Measurements from ENCODE around the gene RAPGEF3.

The RAPGEF3 gene

DNA sequence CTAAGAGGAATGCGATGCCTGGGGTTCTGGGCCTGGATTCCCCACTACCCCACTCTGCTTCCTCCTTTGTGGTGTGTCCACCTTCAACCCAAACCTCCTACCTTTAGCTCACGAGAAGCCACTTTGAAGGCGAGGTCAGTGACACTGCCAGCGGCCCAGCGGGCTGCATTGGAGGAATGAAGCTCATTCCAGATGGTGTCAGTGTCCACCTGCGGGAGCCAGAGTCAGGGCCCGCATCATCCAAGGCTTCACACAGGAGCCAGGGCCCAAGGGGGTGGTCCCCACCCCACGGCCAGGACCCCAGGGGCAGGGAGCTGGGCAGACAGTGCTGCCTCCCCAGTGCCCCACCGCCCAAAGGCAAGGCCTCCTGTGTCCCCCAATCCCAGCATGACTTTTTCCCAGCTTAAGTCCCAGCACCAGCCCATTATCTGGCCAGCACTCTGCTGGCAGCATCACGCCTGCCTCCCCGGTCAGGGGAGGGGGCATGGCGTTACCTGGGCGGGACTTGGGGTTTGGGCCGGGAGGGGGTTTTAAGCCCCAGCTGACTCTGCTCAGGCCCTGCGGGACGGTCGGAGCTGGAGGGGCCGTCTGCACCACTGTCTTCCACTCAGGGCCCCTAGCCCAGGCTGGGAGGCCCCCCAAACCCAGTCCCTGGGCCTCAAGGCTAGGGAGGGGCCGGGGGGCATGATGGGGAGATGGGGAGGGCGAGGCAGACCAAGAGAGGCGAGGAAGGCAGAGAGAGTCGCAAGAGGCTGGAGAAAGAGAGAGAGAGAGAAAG, 31.2 kb upstream of the RAPGEF3 start:
- no peak for DNase-seq

DNA sequence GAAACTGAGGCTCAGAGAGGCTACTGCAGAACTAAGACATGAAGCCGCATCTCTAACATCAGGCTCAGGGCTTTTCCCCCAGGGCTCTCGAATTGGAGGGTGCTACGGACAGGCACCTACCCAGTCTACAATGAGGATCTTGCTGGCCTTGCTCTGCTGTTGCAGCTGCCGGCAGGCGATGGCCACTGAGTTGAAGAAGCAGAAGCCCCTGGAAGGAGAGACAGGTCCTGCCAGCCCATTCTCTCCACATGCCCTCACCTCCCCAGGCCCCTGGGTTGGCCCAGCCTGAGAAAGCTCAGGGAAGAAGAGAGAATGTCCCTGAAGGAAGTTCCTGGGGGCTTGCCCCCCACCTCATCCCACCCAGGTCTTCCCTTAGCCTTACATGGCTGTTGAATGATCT, 30.5 kb upstream of the RAPGEF3 start:
- no peak for DNase-seq

DNA sequence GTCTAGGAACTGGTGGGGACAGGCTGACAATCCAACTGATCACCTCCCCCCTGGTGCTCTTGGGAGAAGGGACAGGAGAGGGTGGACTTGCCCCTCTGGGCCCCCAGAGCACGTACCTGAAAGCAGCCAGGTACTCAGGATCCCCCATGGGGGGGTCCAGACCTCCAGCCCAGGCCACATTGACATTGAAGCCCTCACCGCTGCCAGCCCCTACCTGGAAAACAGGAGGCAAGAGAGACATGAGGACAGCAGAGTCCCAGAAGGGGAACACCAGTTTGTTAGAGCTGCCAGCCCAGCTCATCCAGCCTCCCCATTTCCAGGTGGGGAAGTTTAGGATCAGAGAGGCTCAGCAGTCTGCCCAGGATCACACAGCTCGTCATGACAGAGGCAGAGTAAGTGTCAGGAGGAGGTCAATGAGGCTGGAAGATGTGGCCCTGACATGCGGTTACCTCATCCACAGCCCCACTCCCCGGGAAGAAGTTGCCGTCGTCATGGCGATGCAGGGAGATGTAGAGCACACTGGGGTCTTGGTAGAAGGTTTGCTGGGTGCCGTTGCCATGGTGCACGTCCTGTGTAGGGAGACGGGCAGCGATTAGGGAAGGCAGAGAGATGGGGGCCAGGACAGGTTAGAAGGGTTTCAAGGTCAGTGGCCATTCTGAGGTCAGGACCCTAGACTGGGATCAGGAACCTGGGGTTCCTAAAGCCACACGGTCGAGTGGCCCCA, 29.1 kb upstream of the RAPGEF3 start:
- no peak for DNase-seq

DNA sequence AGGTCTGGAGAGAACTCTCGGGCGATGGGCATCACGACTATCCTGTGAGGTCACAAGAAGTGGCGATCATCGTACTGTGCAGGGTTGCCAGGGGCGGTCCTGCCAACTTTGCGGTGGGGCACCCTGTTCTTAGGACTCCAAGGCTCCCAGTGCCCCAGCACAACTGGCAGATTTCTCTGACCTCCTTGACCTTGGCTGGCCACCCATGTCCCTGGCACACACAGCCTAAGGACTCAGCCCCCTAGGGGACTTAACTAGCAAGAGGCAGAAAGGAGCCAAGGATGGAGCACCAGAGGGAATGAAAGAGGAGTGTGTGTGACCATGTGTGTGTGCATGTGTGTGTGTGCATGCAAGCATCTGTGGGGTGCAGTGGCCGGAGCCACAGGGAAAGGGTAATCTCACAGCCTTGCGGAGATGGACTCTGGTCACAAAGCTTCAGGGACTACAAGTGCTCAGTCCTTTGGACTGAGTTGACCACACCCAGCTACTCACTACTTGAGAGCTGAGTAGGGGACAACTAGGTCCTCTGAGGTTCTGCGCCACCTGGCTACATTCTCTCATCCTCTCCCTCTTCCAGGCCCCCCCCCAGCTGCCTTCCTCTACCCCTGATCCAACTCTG, 28.1 kb upstream of the RAPGEF3 start:
- no peak for DNase-seq

DNA sequence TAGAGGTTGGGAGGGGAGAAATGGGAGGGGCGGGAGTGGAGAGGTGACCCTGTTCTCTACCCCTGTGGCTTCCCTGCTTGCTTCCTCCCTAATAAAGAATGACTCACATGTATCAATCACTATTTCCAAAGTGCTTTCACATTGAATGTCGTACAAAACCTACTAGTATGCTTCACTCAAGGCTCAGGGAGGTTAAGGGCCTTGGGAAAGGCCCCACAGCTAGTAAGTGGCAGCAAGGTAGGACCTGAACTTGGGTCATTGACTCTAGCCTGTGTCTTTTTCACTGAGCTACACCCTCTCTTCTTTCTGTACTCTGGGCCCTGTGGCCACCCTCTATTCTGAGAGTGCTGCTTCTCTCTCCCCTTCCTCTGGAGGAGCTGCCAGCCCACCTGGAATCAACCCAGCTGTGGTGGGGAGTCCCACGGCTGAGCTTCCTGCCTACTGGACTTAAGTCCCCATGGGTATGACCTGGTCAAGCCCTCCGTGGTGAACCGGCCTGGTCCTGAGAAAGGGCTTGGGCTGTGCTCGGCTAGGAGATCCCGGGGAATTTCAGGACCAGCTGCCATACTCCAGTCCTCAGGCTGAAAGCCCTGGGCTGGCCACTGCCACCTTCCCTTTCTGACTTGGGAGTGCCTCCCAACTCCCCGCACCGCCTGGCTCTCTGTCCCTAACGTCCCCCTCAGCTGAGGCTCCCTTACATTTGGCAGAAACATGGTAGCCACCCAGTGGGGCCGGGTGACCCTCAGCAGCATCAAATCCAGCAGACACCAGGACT, 27.4 kb upstream of the RAPGEF3 start:
- no peak for DNase-seq

DNA sequence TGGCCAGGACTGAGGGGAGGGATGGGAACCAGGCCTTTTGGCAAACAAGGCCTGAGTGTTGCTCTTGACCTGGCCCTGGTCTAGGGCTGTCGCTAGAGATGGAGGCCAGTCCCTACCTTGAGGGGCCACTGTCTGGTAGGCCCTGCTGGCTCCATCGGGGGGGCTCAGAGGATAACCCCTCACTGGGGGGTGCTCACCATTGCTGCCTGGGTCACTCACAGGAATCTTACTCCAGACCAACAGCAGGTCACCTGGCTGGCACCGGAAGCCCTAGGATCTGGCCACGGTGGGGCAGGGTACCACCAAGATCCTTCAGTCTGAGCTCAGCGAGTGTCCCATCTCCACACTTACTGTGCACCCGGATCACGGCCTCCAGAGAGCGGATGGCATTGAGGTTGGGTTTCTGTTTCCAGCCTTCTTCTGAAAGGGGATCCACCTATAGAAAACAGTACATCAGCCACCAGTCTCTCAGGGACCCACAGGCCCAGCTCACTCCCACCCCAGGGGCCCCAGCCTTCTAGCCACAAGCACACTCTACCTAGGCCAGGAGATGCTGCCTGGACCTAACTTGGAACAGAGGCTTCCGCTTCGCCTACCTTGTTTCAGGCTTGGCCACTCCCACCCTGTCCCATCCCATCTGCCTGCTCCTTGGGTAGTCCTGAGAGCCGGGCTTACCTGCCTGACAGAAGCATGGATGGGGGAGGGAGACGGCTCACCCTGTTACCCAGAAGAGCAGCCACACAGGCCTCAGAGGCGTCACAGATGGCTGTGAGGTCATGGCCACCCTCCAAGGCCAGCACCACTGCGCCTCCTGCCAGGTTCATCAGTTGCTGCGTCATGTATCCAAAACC, 26.6 kb upstream of the RAPGEF3 start:
- no peak for DNase-seq

DNA sequence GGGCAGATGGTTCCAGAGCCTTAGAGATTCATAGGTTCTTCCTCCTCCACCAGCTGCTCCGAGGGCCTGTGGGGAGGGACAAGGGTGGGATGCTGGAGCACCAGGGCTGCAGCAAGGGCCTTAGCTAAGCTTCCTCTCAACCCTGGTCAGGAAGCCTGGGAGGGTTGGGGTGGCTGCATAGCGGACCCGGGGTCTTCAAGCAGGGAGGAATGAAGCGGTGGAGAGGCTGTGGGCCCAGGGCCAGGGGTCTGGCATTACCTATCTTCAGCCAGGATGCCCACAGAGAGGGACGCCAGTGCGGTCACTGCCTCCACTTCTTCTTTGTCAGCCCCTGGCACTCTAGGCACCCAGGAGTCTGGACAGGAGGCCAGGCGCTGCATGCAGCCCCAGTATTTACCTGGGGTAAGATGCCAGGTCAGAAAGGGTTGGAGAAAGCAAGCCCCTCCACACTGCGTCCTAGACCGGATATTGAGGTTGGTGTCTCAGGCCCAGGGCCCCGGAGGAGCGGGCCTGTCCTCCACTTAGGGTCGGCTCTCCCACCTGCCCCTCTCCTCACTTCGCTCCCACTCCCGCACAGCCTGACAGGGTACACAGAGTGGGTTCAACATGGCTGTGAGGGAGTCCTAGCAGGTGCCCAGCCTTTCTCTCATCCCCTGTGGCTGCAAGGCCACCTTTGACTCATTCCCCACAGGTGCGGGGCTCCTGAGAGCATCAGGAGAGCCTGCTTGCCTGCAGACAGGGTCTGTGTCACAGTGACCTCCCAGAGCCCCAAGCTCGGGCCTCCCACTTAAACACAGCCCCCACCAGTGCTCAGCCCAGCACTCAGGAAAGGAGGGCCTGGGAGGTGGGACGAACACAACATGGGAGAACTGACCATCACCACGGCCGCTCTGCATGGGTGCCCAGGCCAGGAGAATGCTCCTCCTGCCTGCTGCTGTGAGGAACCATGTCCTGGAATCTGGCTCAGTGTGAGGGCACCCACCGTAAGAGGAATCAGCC, 25.4 kb upstream of the RAPGEF3 start:
- DNase-seq = no peak

DNA sequence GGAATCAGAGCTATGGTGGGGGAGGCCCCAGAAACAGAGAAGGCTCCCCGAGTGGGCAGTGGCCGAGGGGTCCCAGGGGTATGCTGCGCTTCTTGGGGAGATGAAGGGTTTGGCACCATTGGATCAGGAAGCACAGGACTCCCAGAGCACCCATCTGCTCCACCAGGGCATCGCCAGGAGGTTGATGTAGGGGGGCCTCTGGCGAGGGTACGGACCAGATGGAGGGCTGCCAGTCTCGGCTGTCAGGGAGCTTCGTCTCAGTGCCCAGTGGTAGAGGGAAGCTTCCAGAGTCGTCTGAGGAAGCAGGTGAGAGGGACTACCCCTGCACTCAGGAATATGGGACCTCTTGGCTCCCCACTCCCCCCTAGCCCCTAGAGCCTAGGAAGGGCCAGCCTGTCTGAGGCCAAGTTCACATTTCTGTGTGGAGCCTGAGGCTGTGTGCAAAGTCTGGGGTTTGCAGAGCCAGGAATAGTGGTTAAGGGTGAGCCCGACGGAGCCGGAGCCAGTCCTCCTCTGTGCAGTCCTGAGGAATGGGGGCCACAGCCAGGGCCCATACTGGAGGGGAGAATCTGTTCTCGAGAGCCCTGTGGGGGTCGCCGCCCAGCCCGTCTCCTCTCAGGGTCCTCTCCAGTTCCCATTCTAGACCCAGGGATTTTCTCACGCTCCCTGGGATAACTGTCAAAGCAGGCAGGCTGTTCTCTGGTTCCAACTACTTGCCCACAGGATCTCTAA, 24.5 kb upstream of the RAPGEF3 start:
- DNase-seq = no peak

DNA sequence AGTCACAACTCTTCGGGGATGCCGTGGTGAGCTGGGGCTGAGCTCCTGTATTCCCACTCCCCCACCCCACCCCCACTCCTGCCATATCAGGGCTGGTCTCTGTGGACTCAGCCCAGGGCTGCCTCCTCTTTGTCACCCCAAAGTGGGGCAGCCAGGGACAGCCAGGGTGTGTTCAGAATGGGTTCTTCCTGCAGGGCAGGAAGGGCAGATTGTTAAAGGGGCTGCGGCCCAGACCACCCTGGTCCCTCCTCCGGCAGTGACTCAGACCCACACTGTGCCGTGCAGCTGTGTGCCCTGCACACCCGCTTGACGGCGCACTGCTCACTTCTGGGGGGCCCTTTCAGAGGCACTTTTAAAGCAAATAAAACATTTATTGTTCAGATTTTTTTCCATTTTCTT, 23.7 kb upstream of the RAPGEF3 start:
- DNase-seq = no peak

DNA sequence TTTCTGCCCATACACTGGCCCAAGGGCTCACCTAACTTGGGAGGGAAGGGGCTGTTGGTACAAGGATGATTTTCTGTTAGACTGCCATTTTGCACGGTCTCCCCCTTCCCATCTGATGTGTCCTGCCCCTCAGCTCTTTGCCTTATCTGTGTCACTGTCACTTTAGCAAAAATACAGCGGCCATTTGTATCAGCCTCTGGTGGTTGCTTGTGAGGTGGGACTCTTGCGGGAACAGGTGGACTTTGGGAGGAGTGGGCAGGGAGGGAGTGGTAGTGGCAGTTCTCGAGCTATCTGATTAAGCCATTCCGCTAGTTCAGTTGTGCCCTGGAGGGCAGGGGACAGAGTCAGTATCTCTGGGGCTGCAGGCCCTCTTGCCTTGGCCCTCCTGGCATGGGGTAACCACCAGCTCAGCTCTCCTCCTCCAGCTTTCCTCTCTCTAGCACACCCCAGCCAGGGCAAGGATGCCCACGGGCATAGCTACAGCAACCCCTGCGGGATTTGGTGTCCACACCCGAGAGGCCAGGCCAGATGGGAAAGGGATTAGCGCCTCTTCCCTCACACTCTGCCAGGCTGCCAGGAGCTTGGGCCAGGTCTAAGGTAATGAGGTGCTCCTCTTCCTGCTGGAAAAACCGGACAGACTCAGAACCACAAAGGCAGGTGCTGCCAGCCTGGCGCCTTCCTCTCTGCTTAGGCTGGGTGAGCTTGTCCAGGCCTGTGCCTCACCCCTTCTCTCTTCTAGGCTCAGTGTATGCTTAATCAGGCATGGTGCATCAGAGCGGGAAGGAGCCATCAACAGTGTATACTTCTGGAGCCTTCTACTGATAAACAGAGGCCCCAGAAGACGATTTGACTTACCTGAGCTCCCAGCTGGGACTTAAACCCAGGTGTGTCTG, 23.0 kb upstream of the RAPGEF3 start:
- no peak for DNase-seq

DNA sequence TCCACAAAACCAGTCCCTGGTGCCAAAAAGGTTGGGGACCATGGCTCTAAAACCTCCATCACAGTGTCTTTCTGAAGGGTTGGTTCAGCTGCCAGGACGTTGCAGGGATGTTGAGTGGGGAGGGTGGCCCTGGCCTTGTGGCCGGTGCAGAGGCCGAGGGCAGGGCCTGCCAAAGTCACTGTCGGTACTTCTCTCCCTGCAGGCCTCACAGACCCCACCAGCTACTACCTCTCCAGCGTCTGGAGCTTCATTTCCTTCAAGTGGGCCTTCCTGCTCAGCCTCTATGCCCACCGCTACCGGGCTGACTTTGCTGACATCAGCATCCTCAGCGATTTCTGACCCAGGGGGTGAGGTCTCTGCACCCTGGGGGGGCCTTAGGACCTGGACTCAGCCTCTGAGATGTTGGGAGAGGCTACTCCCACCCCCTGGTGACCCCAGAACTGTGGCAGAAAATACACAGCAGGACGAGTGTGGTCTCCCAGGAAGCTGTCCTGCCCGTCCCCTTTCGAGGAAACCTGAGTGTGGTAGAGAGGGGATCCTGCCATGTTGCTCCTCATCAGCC, 21.3 kb upstream of the RAPGEF3 start:
- no peak for DNase-seq

DNA sequence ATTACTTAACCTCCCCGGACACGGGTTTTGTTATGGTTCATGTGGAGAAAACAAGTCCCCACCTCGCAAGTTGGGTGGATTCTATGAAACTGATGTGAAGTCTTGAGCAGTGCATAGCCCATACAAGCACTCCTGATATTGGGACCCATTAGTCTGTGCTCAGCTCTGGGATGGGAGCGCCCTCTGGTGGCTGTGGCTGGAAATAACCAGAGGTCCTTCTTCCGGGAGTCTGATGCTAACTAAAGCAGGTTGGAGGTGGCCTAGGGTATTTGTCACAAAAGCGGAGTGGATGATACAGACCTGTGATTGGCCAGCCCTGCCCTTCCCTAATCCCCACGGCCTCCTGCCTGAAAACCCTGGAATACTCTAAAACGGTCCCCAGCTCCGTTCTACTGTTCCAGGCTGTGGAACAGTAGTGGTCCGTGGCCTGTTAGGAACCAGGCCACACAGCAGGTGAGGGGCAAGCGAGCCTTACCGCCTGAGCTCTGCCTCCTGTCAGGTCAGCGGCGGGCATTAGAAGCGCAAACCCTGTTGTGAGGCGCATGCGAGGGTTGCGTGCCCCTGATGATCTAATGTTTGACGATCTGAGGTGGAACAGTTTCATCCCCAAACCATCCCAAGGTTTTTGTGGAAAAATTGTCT, 20.7 kb upstream of the RAPGEF3 start:
- DNase-seq = peak; percentile 92

DNA sequence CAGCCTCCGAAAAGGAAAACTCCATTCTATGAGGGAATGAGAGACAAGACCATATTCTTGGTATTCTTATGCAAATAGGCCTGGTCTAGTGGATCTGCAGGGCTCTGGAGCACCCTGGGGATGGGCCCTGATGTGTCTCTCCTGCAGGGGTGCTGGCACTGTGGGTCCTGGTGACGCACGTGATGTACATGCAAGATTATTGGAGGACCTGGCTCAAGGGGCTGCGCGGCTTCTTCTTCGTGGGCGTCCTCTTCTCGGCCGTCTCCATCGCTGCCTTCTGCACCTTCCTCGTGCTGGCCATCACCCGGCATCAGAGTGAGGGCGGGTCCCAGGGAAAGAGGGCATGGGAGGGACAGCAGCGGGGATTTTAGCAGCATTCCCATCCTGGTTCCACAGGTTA, 20.2 kb upstream of the RAPGEF3 start:
- no peak for DNase-seq

DNA sequence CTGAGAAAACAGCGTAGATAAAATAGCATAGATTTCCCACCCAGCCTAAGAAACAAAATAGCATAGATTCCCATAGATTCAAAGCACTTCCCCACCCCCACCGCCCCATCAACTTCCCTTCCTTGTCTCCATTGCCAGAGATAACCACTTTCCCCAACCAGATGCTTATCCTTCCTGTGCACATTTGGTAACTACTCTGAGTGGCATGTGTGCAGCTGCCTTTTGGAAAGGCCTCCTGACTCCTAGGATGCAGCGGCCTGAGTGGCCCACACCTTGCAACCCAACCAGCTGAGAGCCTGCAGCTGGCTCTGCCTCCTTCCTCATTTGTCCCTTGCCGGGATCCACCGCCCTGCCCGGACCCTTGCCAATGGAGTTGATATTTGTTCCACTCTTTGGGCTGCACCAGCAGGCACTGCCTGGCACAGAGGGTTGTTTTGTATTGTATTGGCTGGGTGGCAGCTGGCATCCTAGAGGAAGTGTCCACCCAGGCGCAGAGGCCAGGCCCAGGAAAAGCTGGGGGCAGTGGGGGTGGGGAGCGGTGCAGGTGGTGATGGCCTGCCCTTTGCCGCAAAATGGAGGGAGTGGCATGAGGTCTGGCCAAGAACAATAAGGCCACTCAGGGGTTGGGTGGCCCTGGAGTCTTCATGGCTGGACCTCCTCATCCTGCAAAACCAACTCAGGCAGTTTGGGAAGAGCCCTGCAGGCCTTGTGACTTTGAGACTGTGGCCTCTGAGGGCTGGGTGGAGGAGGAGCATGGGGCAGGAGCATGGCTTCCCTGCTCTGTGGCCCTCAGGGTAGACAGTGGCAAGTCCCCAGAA, 19.3 kb upstream of the RAPGEF3 start:
- no peak for DNase-seq

DNA sequence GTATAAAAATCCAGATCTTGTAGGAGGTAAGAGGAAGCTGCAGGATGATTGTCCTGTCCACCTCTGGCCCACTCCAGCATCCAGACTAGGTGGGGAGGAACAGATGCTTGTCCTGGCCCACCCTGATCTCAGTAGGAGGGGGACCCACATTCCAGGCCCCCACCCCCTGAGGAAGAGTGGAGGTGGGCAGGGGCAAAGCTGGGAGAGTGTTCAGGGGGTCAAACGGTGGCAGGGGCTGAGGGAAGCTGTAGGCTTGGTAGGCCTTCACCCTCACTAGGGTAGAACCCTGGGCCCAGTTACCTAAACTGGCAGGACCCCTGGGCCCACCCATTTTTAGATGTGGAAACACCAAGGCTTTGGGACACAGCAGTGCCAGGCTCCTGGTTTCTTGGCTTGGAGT, 18.5 kb upstream of the RAPGEF3 start:
- no peak for DNase-seq

DNA sequence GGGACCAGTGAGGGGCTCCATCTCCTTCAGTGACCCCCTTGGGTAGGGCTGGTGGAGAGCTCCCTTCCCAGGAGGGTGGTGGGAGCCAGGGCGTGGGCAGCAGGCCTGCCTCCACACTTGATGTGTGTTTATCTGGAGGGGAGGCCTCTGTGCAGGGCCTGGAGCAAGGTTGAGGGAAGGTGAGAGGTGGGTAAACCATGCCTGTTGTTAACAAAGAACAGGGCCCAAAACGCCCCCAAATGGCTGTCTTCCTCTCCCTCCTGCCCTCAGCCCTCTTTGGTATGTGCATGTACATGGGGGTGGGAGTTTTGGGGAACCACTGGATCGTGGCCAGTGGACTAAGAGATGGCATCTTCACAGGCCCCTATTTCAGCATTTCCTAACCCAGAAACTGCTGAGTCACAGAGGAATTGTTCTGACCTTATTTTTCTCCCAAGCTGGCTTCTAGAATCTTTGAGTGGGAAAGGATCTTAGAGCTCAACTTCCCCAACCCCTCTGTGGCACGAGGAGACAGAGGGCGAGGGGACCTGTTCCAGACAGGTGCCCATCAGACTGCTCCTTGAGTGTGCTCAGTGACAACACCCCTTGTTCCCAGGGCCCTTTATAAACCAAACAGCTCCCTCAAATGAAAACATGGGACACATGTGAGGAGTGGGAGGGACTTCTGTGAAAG, 17.9 kb upstream of the RAPGEF3 start:
- DNase-seq = no peak
